HepG2 (cell line): ENCODE data around the gene CLDN15. TPM values are rescaled to one million over a fixed set of nuclear protein-coding genes. Genes with fewer than 3 reads are reported as not detected.

Source experiments
- AGO1 ChIP-seq: fragments of 200-400 bp; formaldehyde crosslinking; IDR thresholded peaks from 2 replicates; pipeline ENCODE4 v1.6.1; 2017; ENCODE audit warnings: mild to moderate bottlenecking, low read depth, low read length, moderate library complexity; ENCODE audit not compliant: poor library complexity, severe bottlenecking
- CBX1 ChIP-seq: IDR thresholded peaks from one replicate; pipeline ENCODE4 v1.6.1; 2016; ENCODE audit warnings: antibody characterized with exemption, low read depth
- KLF9 ChIP-seq: IDR thresholded peaks from 2 replicates; pipeline ENCODE4 v1.6.1; 2016; ENCODE audit warnings: low read depth
- MIER2 ChIP-seq: IDR thresholded peaks from 2 replicates; pipeline ENCODE4 v1.6.1; 2016; ENCODE audit warnings: missing biosample characterization, missing genetic modification reagents
- TRIM22 ChIP-seq: fragments of 450-650 bp; IDR thresholded peaks from 2 replicates; pipeline ENCODE4 v1.6.1; 2017
- ZBTB33 ChIP-seq: sonication (generic); formaldehyde crosslinking; IDR thresholded peaks from 2 replicates; pipeline ENCODE4 v1.4.0; 2020; ENCODE audit warnings: missing genetic modification reagents
- ZFP36 ChIP-seq: fragments of 150-350 bp; IDR thresholded peaks from 2 replicates; pipeline ENCODE4 v1.6.1; 2018; ENCODE audit warnings: borderline replicate concordance, low read length, low read depth; ENCODE audit not compliant: partially characterized antibody
- ZNF142 ChIP-seq: sonication (generic); formaldehyde crosslinking; IDR thresholded peaks from 2 replicates; pipeline ENCODE4 v1.4.0; 2020; ENCODE audit warnings: missing genetic modification reagents
- ZNF576 ChIP-seq: sonication (generic); formaldehyde crosslinking; IDR thresholded peaks from 2 replicates; pipeline ENCODE4 v1.4.0; 2020; ENCODE audit warnings: mild to moderate bottlenecking, missing genetic modification reagents
- ZNF607 ChIP-seq: sonication (generic); formaldehyde crosslinking; IDR thresholded peaks from 2 replicates; pipeline ENCODE4 v1.5.1; 2020; ENCODE audit warnings: missing genetic modification reagents, mild to moderate bottlenecking, borderline replicate concordance
- polyA plus RNA-seq, 8 experiments: library from polyadenylated mRNA; depleted of rRNA in 3 of 8; stranded (reverse) in 7 of 8; unstranded in 1 of 8; fragments of >200 nt; fragmentation: Illumina TruSeq in 4 of 8; extraction: Trizol in 4 of 8; gene quantifications; 2 replicates each; pipeline versions ENCODE4 v1.2.1 to v1.2.3, GENCODE V29; 2011 to 2016; ENCODE audit warnings: low read depth in 4 of 8, missing spikeins in 1 of 8, mixed read lengths in 1 of 8; ENCODE audit not compliant: insufficient read depth in 1 of 8
- total RNA-seq, 5 experiments: library from RNA; depleted of rRNA; stranded (reverse); fragments of >200 nt; fragmentation: Illumina TruSeq; extraction: Trizol; gene quantifications; 2 replicates each; pipeline ENCODE4 v1.2.3, GENCODE V29; 2016; ENCODE audit warnings: low read depth in 1 of 5

Gene CLDN15
- total and polyA plus RNA-seq, 2 of the 13 experiments (the other 11 are each of a cell fraction or from before 2014, with no cell fraction given), result 7.1 to 17.8 TPM

GRCh38 chr7:101206665-101207042 lies 30.9 kb downstream of the CLDN15 start (continued):
- no peak for TF ChIP-seq ZNF142 (CRISPR knock-in tag)
- no peak for TF ChIP-seq TRIM22
- TF ChIP-seq CBX1, result no peak
- no peak for TF ChIP-seq ZBTB33
- no peak for TF ChIP-seq MIER2 (CRISPR knock-in tag)
- peak; percentile 71 for TF ChIP-seq AGO1
- no peak for TF ChIP-seq ZFP36
- no peak for TF ChIP-seq ZNF576 (CRISPR knock-in tag)
- no peak for TF ChIP-seq KLF9 (CRISPR knock-in tag)
- no peak for TF ChIP-seq ZNF607 (CRISPR knock-in tag)
